Measurements from ENCODE around the gene SRSF1.

GRCh38 chr17:57975044-57975443 lies 32.0 kb downstream of the SRSF1 start:
- TF ChIP-seq YY1 (IDR thresholded peaks at IDR 0.05) (peak; percentile 20), CTCF (IDR thresholded peaks at IDR 0.05; ENCODE audit: low read depth, low read length, missing input control) (no peak), MAX (IDR thresholded peaks at IDR 0.05) (no peak), JUND (IDR thresholded peaks at IDR 0.05) (peak in 1 of 2 donors; percentile 21), REST (IDR thresholded peaks at IDR 0.05) (peak; percentile 28), SP1 (IDR thresholded peaks at IDR 0.05) (no peak), RAD21 (IDR thresholded peaks at IDR 0.05) (peak; percentile 37 to 41), EGR1 (IDR thresholded peaks at IDR 0.05; ENCODE audit: low read depth in 2 of 2) (no peak), ATF3 (IDR thresholded peaks at IDR 0.05) (no peak), FOXA1 (IDR thresholded peaks at IDR 0.05) (peak; percentile 97)

Measured in liver (tissue), 3 donors.